ENCODE measurements around the gene ATG4D.
A peak's percentile ranks its signal among the peaks of the same experiment; 100 is the strongest.

ATG4D gene

GRCh38 chr19:10543420-10544241, at the start of gene ATG4D:
ATG4D (plus strand) TSS chr19:10543904; CDS start chr19:10544091, 187 bp downstream.
- DNase-seq: peak in 51 of 56 donors; percentile 15 to 85 (median 62)

GRCh38 chr19:10497371-10497770, 46.3 kb upstream of the ATG4D start:
- no peak for DNase-seq

- no peak for DNase-seq
Observed at GRCh38 chr19:10499550-10500246, 44.0 kb upstream of the ATG4D start.

GRCh38 chr19:10500247-10500592, 43.5 kb upstream of the ATG4D start:
- DNase-seq: no peak

GRCh38 chr19:10501971-10502523, 41.7 kb upstream of the ATG4D start:
- DNase-seq: peak in 55 of 56 donors; percentile 24 to 91 (median 71)

GRCh38 chr19:10502524-10503001, 41.1 kb upstream of the ATG4D start:
- peak in 55 of 56 donors; percentile 27 to 93 (median 82) for DNase-seq

GRCh38 chr19:10503002-10503789, 40.5 kb upstream of the ATG4D start, which contains the start of gene KEAP1:
KEAP1 (minus strand) TSS chr19:10503356; CDS start chr19:10500033, 3,323 bp downstream.
- DNase-seq: peak in 22 of 56 donors; percentile 7 to 72 (median 50)

- peak in 35 of 56 donors; percentile 6 to 75 (median 39) for DNase-seq
Observed at GRCh38 chr19:10505583-10506229, 38.0 kb upstream of the ATG4D start.

GRCh38 chr19:10508036-10508435, 35.7 kb upstream of the ATG4D start:
- no peak for DNase-seq

GRCh38 chr19:10508707-10509106, 35.0 kb upstream of the ATG4D start:
- no peak for DNase-seq

GRCh38 chr19:10510301-10510802, 33.4 kb upstream of the ATG4D start:
- DNase-seq: peak in 4 of 56 donors; percentile 5 to 35 (median 16)

GRCh38 chr19:10513223-10513622, 30.5 kb upstream of the ATG4D start:
- no peak for DNase-seq

GRCh38 chr19:10514211-10515145, 29.2 kb upstream of the ATG4D start:
- DNase-seq: peak in 5 of 56 donors; percentile 15 to 32 (median 25)

- peak in 2 of 56 donors; percentile 4 to 5 for DNase-seq
Observed at GRCh38 chr19:10516064-10516385, 27.7 kb upstream of the ATG4D start.

- DNase-seq: peak in 7 of 56 donors; percentile 17 to 53 (median 36)
Observed at GRCh38 chr19:10516671-10517286, 26.9 kb upstream of the ATG4D start.

- peak in 55 of 56 donors; percentile 41 to 93 (median 77) for DNase-seq
Observed at GRCh38 chr19:10517361-10517759, 26.3 kb upstream of the ATG4D start, which contains the start of gene S1PR5. S1PR5 (minus strand) TSS chr19:10517447; CDS start chr19:10515011, 2,436 bp downstream.

GRCh38 chr19:10517760-10518443, 25.8 kb upstream of the ATG4D start:
- peak in 37 of 56 donors; percentile 30 to 86 (median 63) for DNase-seq
